Uterus (tissue), 4 donors: ENCODE results near the gene CPED1. TPM values are rescaled to one million over a fixed set of nuclear protein-coding genes. Genes with fewer than 3 reads are reported as not detected.

Source experiments
- DNase-seq, 2 donors: peaks; one replicate each; pipeline ENCODE4 v3.0.0-alpha.2; 2019 to 2020
- H3K27ac ChIP-seq, 2 donors: fragments of 200-600 bp; sonication (generic); 1 replicate in 1 of 2; 2 replicates in 1 of 2; pipeline ENCODE4 v1.5.1; 2016 to 2018
- H3K27me3 ChIP-seq, 2 donors: fragments of 200-600 bp; sonication (generic); one replicate each; pipeline ENCODE4 v1.5.1; 2018 to 2019; ENCODE audit warnings: control low read depth in 1 of 2
- H3K36me3 ChIP-seq, 2 donors: fragments of 200-600 bp; sonication (generic); one replicate each; pipeline ENCODE4 v1.5.1; 2019; ENCODE audit warnings: control low read depth in 1 of 2
- H3K4me1 ChIP-seq, 2 donors: fragments of 200-600 bp; sonication (generic); one replicate each; pipeline ENCODE4 v1.5.1; 2018 to 2019; ENCODE audit warnings: control low read depth in 1 of 2
- H3K4me3 ChIP-seq, 2 donors: fragments of 200-600 bp; sonication (generic); 1 replicate in 1 of 2; 2 replicates in 1 of 2; pipeline ENCODE4 v1.5.1; 2018 to 2019; ENCODE audit warnings: mild to moderate bottlenecking in 1 of 2
- H3K9me3 ChIP-seq, 2 donors: fragments of 200-600 bp; sonication (generic); one replicate each; pipeline ENCODE4 v1.5.1; 2019; ENCODE audit warnings: control low read depth in 1 of 2
- POLR2A ChIP-seq, 2 donors: fragments of 450-650 bp; IDR thresholded peaks; one replicate each; pipeline ENCODE4 v1.6.1; 2016; ENCODE audit warnings: antibody characterized with exemption in 2 of 2, mild to moderate bottlenecking in 1 of 2, moderate library complexity in 1 of 2
- intact Hi-C: fragments of 100-400 bp; cut with DNase I; formaldehyde crosslinking; loops from one replicate; pipeline ENCODE4 v1.15.1; 2023; ENCODE audit warnings: low total_unique reads
- total RNA-seq, 4 donors: library from RNA; depleted of rRNA in 3 of 4; stranded (reverse); fragments of >200 nt in 3 of 4; gene quantifications; one replicate each; pipeline versions ENCODE4 v1.1.0 to v1.2.4, GENCODE V29; 2014 to 2023
- TF ChIP-seq, protein P1 (sequence below), 4 experiments: fragments of 200-600 bp in 2 of 4; fragments of 450-650 bp in 2 of 4; sonication (generic) in 2 of 4; IDR thresholded peaks; one replicate each; pipeline ENCODE4 v1.5.1; 2016 to 2019; ENCODE audit warnings: antibody characterized with exemption in 4 of 4, mild to moderate bottlenecking in 2 of 4, moderate library complexity in 1 of 4
- donor health status: DM: yes; HTN: yes; CAD: no.

The CPED1 gene
- total RNA-seq, 4 donors from 2014 or later = 47.4 to 194 (median 59.2) TPM

GRCh38 chr7:121271916-121272315 is 283.4 kb downstream of the CPED1 start:
- no peak for TF ChIP-seq POLR2A (IDR thresholded peaks at IDR 0.05)
- TF ChIP-seq, protein P1, sequence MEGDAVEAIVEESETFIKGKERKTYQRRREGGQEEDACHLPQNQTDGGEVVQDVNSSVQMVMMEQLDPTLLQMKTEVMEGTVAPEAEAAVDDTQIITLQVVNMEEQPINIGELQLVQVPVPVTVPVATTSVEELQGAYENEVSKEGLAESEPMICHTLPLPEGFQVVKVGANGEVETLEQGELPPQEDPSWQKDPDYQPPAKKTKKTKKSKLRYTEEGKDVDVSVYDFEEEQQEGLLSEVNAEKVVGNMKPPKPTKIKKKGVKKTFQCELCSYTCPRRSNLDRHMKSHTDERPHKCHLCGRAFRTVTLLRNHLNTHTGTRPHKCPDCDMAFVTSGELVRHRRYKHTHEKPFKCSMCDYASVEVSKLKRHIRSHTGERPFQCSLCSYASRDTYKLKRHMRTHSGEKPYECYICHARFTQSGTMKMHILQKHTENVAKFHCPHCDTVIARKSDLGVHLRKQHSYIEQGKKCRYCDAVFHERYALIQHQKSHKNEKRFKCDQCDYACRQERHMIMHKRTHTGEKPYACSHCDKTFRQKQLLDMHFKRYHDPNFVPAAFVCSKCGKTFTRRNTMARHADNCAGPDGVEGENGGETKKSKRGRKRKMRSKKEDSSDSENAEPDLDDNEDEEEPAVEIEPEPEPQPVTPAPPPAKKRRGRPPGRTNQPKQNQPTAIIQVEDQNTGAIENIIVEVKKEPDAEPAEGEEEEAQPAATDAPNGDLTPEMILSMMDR (IDR thresholded peaks at IDR 0.05) = no peak
- H3K27me3 ChIP-seq = no peaks in the 10 kb centered on the region
- no peak for DNase-seq
- no peak overlapping the region for H3K27ac ChIP-seq
- H3K9me3 ChIP-seq = no peaks in the 10 kb centered on the region
- H3K4me3 ChIP-seq = no peak overlapping the region
- H3K36me3 ChIP-seq = no peaks in the 10 kb centered on the region
- intact Hi-C loops = no loop called here
- no peaks in the 10 kb centered on the region for H3K4me1 ChIP-seq

- no peaks in the 10 kb centered on the region for H3K27me3 ChIP-seq
- H3K4me3 ChIP-seq = no peak overlapping the region
- DNase-seq = no peak
- intact Hi-C loops = no loop called here
- no peak overlapping the region for H3K27ac ChIP-seq
- no peaks in the 10 kb centered on the region for H3K36me3 ChIP-seq
- no peaks in the 10 kb centered on the region for H3K4me1 ChIP-seq
- no peaks in the 10 kb centered on the region for H3K9me3 ChIP-seq
- TF ChIP-seq POLR2A (IDR thresholded peaks at IDR 0.05) = no peak
- TF ChIP-seq, protein P1 (IDR thresholded peaks at IDR 0.05) = no peak
Measured at GRCh38 chr7:121272676-121273075, 284.2 kb downstream of the CPED1 start.

GRCh38 chr7:121273467-121274167 is 285.1 kb downstream of the CPED1 start:
- no peak overlapping the region for H3K27ac ChIP-seq

GRCh38 chr7:121274467-121274866 is 286.0 kb downstream of the CPED1 start:
- no peaks in the 10 kb centered on the region for H3K27me3 ChIP-seq
- H3K4me1 ChIP-seq = no peaks in the 10 kb centered on the region
- no peak for TF ChIP-seq POLR2A (IDR thresholded peaks at IDR 0.05)
- TF ChIP-seq, protein P1 (IDR thresholded peaks at IDR 0.05) = no peak
- no peak overlapping the region for H3K4me3 ChIP-seq
- intact Hi-C loops = no loop called here
- no peaks in the 10 kb centered on the region for H3K9me3 ChIP-seq
- no peak overlapping the region for H3K27ac ChIP-seq
- H3K36me3 ChIP-seq = no peaks in the 10 kb centered on the region
- DNase-seq = no peak

More at GRCh38 chr7:121273467-121274167, 285.1 kb downstream of the CPED1 start:
- Histone ChIP-seq H3K4me1 (no peaks in the 10 kb centered on the region), H3K4me3 (no peak overlapping the region), H3K36me3 (no peaks in the 10 kb centered on the region), H3K27me3 (no peaks in the 10 kb centered on the region), H3K9me3 (no peaks in the 10 kb centered on the region)
- TF ChIP-seq, protein P1 (IDR thresholded peaks at IDR 0.05) = no peak
- no peak for TF ChIP-seq POLR2A (IDR thresholded peaks at IDR 0.05)
- no peak for DNase-seq
- intact Hi-C loops = no loop called here

- H3K36me3 ChIP-seq = no peaks in the 10 kb centered on the region
- intact Hi-C loops = no loop called here
- no peak overlapping the region for H3K4me3 ChIP-seq
- TF ChIP-seq, protein P1 (IDR thresholded peaks at IDR 0.05) = no peak
- no peak for TF ChIP-seq POLR2A (IDR thresholded peaks at IDR 0.05)
- DNase-seq = no peak
- H3K9me3 ChIP-seq = no peaks in the 10 kb centered on the region
- H3K27me3 ChIP-seq = no peaks in the 10 kb centered on the region
- H3K27ac ChIP-seq = no peak overlapping the region
- no peaks in the 10 kb centered on the region for H3K4me1 ChIP-seq
Measured at GRCh38 chr7:121275204-121275603, 286.7 kb downstream of the CPED1 start.
